Limb (tissue), 2 donors: Measurements from ENCODE around the gene PDK4.
"Not testable (repeated sequence)": the region's sequence is repeated elsewhere in the genome, so short reads cannot be mapped to it uniquely, and the experiment has no call there.

Experiments
- DNase-seq, 2 donors: peaks; one replicate each; pipeline ENCODE4 v3.0.0-alpha.2; 2016; ENCODE audit errors: extremely low spot score in 2 of 2

PDK4 gene

DNA sequence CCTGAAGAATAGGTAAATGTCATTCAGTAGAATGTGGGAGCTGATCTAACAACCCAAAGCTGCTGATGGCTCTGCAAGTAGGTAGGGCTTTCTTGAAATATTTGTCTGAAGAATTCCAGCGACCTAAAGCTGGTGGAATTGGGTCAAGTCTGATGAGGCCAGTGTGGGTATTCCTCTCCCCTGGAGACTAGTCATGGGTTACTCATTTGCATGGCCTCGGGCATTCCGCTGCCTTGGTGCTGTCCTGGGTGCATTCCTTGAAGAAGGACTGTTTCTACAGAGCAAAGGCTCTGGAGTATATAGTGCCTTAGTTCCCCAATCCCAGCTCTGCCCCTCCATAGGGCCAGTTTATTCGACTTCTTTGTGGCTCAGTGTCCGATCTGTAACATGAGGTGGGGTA is 19.2 kb downstream of the PDK4 start:
- no peak for DNase-seq

DNA sequence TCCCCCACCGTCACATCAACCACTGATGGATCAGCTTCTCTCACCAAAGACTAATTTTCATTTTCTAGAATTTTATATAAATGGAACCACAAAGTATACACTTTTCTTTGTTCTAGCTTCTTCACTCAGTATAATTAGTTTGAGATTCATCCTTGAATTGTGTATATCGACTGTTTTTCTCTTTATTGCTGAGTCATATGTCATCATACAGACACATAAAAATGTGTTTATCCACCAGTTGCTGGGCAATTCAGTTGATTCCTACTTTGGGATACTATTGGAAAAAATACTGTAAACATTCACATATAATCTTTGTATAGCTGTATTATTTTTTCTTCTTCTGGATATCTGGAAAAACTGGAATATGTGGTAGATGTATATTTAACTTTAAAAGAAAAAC is 26.6 kb downstream of the PDK4 start:
- no peak for DNase-seq

DNA sequence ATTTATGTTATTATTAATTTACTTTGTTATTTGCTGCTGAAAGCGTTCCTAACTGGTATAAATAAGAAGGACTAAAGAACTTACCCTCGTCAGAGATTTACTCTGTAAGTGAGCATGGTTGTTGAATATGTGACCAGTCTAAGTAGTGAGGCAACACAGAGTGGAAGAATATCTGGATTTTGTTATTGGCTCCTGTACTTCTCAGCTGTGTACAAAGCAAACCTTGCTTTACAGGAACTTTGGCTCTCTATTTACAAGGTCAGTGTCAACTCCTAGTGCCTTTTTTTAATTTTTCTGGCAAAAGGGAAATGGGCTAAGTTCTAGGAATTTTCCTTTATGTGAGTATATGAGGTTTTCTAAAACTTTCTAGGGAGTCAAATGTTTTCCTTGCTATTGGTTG is 35.6 kb downstream of the PDK4 start:
- DNase-seq = no peak

GRCh38 chr7:95558864-95559263 is 37.5 kb downstream of the PDK4 start:
- no peak for DNase-seq

DNA sequence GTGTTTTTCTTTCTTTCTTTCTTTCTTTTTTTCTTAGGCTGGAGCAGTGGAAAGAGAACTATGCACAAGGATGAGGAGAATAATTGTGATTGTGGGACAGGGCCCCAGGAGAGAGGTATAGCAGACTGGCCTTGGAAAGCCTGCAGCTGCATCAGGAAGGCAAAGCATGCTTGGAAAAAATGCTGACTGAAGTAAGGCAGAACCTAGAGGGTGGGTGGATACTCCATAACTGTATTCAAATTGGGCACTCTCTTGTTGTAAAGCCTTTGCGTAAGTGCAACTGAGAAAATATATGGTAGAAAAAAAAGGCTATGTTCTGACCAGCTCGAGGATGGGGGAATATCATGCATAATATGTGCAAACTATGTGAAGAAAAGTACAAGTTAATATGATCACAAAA is 39.5 kb downstream of the PDK4 start:
- no peak for DNase-seq

- DNase-seq = no peak
These were observed 42.4 kb downstream of the PDK4 start for GRCh38 chr7:95553939-95554338.

DNA sequence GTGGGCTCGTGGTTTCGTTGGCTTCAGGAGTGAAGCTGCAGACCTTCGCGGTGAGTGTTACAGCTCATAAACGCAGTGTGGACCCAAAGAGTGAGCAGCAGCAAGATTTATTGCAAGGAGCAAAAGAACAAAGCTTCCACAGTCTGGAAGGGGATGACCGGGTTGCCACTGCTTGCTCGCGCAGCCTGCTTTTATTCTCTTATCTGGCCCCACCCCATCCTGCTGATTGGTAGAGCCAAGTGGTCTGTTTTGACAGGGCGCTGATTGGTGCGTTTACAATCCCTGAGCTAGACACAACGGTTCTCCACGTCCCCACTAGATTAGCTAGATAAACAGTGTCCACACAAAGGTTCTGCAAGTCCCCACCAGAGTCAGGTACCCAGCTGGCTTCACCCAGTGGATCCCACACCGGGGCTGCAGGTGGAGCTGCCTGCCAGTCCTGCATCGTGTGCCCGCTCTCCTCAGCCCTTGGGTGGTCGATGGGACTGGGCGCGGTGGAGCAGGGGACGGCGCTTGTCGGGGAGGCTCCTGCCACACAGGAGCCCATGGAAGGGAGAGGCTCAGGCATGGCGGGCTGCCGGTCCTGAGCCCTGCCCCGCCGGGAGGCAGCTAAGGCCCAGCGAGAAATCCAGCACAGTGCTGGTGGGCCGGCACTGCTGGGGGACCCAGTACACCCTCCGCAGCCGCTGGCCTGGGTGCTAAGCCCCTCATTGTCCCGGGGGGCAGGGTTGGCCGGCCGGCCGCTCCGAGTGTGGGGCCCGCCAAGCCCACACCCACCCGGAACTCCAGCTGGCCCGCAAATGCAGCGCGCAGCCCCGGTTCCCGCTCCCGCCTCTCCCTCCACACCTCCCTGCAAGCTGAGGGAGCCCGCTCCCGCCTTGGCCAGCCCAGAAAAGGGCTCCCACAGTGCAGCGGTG is 44.0 kb downstream of the PDK4 start:
- DNase-seq = not testable (repeated sequence)

GRCh38 chr7:95550546-95550945 is 45.8 kb downstream of the PDK4 start:
- no peak for DNase-seq

DNA sequence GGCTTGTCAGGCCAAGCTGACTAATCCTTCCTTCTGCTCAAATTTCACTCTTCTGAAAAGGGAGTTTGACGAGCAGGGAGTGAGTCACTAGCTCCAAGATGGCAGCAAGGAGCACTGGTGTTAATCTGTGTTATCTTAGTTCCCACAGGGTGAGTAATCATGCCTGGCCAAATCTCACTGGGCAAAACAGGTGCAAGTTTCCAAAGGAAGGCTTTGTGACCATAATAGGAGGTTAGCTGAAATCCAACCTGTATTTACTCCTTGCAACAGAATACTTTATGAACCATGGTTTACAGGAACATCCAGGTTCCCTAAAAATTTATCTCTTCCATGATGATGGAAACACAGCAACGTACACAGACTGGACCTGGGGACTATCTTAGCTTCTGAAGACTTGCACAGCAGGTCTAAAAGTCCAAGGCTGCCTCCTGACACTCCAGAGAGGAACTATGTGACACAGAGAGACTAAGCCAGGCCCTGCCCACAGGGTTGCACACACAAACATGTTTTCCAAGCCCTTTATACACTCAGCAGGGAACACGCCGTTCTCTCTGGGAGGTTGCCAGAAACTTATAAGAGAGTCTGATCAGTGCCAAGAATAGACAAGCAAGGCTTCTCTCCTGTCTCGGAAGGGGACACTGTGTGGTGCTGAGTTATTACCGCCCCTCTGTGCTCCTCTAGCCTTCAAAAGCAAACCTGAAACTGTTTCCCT is 46.3 kb downstream of the PDK4 start:
- peak; percentile 50 to 82 for DNase-seq

GRCh38 chr7:95547361-95548348 is 48.7 kb downstream of the PDK4 start:
- no peak for DNase-seq

DNA sequence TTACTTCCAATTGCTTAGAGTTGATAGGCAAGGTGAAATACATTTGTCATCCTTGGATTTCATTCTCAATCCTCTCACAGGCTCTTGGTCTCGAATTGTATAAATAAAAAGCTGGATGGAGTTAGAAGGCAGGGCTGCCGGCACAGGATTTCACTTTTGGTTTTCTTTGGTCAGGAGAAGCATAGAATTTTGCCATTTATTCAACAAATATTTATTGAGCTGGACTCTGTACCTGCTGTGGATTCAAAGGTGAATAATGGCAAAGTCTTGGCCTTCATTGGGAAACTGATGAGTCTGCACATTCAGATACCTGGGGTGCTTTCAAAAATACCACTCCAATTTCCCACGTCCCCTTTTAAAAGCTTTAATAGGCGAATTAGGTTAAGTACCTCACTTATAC is 49.7 kb downstream of the PDK4 start:
- no peak for DNase-seq

DNA sequence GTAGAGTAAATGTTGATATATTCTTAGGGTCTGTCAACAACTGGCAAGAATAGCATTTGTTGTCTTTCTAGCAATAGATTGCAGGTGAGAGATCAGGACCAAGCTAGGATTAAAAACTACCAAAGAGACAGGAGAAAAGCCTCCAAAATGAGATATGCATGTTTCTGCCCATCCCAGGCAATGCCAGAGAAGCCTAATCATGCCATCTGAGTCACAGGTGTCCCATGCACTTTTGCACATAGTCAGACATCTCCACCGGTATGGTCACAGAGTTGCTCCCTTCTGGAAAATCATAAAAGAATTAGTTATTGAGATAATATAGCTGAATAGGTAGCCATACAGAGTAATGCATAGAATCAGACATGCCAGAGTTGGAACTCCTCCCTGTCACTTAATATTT is 50.6 kb downstream of the PDK4 start:
- DNase-seq = no peak

DNA sequence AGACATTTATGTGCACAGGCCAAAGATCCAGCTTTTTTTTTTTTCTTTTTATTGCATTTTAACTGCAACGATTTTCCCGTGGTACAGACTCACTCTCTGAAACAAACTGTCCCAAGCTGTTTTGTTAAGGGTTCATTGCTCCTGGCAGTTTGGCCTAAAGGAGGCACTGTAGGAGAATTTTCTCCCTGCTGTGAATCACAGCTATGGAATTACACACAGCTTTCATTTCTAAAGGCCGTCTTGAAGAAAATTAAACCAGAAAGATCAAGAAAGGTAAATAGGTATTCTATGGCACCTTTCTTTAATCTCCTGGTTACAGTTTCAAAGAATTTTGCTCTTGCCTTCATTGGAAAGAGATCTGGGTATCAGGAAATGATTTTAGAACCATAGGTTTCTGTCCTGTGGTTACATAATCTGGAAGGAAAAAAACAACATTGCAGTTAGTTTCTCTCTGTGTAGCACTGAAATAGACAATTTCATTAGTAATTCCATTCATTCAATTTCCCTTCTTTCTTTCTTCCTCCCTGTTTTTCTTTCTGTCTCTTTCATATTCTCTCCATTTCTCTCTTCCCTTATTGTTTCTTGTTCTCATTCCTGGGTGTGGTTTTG is 51.2 kb downstream of the PDK4 start:
- DNase-seq = no peak

DNA sequence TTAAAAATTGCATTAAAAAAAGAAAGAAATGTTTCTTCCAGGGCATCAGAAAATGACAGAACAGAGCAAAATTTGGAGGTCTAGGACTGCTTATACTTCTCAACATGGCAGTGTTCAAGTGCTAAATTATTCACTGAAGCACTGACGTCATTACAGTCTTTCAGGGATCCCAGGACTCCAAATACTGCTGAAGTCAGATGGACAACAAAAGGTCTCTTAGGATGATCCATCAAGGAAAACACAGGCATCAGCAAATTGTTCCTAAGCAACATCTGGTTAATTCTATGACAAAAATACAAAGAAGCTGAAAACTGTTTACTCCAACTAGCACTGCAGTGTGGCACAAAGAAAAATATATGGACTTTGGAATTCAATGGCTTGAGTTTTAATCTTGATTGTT is 52.1 kb downstream of the PDK4 start:
- DNase-seq = no peak

- no peak for DNase-seq
These were observed 53.0 kb downstream of the PDK4 start for GRCh38 chr7:95543312-95543711.

DNA sequence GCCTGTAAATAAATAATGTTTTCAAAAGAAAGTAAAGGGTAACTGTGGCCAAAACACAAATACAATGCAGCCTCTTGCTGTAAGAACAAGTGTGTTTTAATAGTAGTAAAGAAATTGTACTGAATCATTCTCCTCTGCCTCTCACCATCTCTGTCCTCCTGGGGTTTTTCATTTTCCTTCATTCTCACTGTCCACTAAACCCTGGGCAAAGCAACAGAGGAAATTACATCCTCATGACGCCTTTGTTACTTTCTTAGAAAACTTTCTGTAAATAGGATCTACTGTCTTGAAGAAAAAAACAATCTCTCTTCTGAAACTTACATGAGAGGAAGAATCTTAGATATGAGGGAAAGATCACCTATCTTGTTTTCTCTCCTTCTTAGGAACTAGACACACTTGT is 56.0 kb downstream of the PDK4 start:
- DNase-seq = no peak

DNA sequence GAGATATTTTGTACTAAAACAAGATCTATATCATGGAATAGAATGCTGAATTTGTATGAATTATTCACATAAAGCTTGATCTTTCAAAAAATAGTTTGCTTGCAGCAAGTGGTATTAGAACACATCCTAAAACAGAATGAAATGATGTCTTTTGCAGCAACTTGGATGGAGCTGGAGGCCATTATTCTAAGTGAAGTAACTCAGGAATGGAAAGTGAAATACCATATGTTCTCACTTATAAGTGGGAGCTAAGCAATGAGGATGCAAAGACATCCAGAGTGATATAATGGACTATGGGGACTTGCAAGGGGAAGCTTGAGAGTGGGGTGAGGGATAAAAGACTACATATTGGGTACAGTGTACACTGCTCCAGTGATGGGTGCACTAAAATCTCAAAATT is 56.9 kb downstream of the PDK4 start:
- DNase-seq = no peak

DNA sequence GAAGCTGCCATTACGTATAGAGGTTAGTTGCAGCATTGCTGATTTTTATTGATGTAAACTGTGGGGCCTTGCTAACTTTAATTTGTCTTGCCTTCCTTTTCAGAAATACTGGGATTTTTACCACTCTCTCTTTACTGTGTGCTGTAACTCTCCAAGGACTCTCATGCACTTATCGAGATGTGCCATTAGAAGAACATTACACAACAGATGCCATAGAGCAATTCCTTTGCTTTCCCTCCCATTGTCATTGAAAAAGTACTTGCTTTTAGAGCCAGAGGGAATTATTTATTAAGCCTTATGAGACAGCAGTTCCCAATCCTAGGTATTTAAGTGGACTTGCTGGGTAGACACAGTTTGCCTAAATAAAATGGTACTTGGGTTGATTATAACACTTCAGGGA is 58.8 kb downstream of the PDK4 start:
- DNase-seq = no peak

- DNase-seq = no peak
These were observed 59.5 kb downstream of the PDK4 start for GRCh38 chr7:95536656-95537311.

DNA sequence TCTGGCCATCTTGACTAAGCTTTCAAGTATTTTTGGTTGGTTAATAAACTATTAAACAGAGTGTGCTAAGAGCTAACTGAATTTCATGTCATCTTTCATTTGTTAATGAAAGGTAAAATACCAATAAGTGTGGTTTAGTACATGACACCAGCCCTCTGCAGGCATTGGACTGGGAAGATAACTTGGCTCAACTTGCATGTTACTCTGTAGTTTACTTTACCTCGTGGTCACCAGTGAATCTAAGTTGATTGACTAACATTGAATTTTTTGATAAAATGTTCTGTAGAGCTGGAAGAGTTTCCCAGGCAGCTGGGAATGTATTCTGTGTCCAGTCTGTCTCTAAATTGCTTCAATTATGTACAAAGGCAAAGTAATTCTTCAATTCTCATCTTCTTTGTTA is 60.7 kb downstream of the PDK4 start:
- no peak for DNase-seq

GRCh38 chr7:95534796-95535195 is 61.5 kb downstream of the PDK4 start:
- DNase-seq = no peak
